Loucy (cell line): Measurements from ENCODE around the gene HSD11B1L.

Source experiments
- H2AFZ ChIP-seq: fragments of 200-600 bp; sonication (generic); 2 replicates; pipeline ENCODE4 v1.6.0; 2016; ENCODE audit warnings: antibody characterized with exemption, mild to moderate bottlenecking, low read length, moderate library complexity
- H3F3A ChIP-seq: fragments of 200-600 bp; 2 replicates; pipeline ENCODE4 v1.6.0; 2016; ENCODE audit warnings: antibody characterized with exemption, low read depth, mild to moderate bottlenecking
- H3K27me3 ChIP-seq: fragments of 200-600 bp; sonication (generic); 2 replicates; pipeline ENCODE4 v1.6.1; 2014; ENCODE audit warnings: low read length, mild to moderate bottlenecking; ENCODE audit not compliant: insufficient read depth, poor library complexity, severe bottlenecking
- H3K36me3 ChIP-seq: fragments of 200-600 bp; sonication (generic); 2 replicates; pipeline ENCODE4 v1.6.1; 2016; ENCODE audit warnings: low read length; ENCODE audit not compliant: insufficient read depth
- H3K4me1 ChIP-seq: fragments of 200-600 bp; sonication (generic); 2 replicates; pipeline ENCODE4 v1.5.1; 2014; ENCODE audit warnings: low read length, mild to moderate bottlenecking; ENCODE audit not compliant: insufficient read depth, poor library complexity, severe bottlenecking
- H3K4me2 ChIP-seq: fragments of 200-600 bp; sonication (generic); 2 replicates; pipeline ENCODE4 v1.6.0; 2014; ENCODE audit warnings: antibody characterized with exemption, low read length, low read depth, mild to moderate bottlenecking; ENCODE audit not compliant: poor library complexity, severe bottlenecking
- H3K4me3 ChIP-seq: fragments of 200-600 bp; sonication (generic); 2 replicates; pipeline ENCODE4 v1.5.1; 2014; ENCODE audit warnings: low read length, mild to moderate bottlenecking, mixed read lengths; ENCODE audit not compliant: poor library complexity, severe bottlenecking
- H3K79me2 ChIP-seq: fragments of 200-600 bp; sonication (generic); 2 replicates; pipeline ENCODE4 v1.6.1; 2014; ENCODE audit warnings: low read length; ENCODE audit not compliant: insufficient read depth
- H3K9ac ChIP-seq: fragments of 200-600 bp; sonication (generic); 2 replicates; pipeline ENCODE4 v1.6.0; 2014; ENCODE audit warnings: mild to moderate bottlenecking, low read depth, low read length, moderate library complexity; ENCODE audit not compliant: poor library complexity, severe bottlenecking
- H3K9me2 ChIP-seq: fragments of 200-600 bp; sonication (generic); replicated peaks from 2 replicates; pipeline ENCODE4 v1.6.1; 2016; ENCODE audit warnings: low read depth, low read length, mixed read lengths
- H3K9me3 ChIP-seq: fragments of 200-600 bp; sonication (generic); 2 replicates; pipeline ENCODE4 v1.6.1; 2014; ENCODE audit warnings: mild to moderate bottlenecking, antibody characterized with exemption, low read length, low read depth; ENCODE audit not compliant: insufficient read depth
- H4K20me1 ChIP-seq: fragments of 200-600 bp; sonication (generic); 2 replicates; pipeline ENCODE4 v1.6.0; 2014; ENCODE audit warnings: antibody characterized with exemption, low read length, mild to moderate bottlenecking; ENCODE audit not compliant: insufficient read depth, poor library complexity, severe bottlenecking
- EZH2phosphoT487 ChIP-seq: fragments of 200-600 bp; IDR thresholded peaks from 2 replicates; pipeline ENCODE4 v1.6.1; 2018; ENCODE audit warnings: antibody characterized with exemption, mild to moderate bottlenecking, moderate library complexity, borderline replicate concordance
- TF ChIP-seq, protein P1 (sequence below): fragments of 200-600 bp; sonication (generic); conservative IDR thresholded peaks from 2 replicates; pipeline ENCODE4 v1.5.1; 2014; ENCODE audit warnings: mild to moderate bottlenecking, antibody characterized with exemption, low read length

HSD11B1L gene

DNA sequence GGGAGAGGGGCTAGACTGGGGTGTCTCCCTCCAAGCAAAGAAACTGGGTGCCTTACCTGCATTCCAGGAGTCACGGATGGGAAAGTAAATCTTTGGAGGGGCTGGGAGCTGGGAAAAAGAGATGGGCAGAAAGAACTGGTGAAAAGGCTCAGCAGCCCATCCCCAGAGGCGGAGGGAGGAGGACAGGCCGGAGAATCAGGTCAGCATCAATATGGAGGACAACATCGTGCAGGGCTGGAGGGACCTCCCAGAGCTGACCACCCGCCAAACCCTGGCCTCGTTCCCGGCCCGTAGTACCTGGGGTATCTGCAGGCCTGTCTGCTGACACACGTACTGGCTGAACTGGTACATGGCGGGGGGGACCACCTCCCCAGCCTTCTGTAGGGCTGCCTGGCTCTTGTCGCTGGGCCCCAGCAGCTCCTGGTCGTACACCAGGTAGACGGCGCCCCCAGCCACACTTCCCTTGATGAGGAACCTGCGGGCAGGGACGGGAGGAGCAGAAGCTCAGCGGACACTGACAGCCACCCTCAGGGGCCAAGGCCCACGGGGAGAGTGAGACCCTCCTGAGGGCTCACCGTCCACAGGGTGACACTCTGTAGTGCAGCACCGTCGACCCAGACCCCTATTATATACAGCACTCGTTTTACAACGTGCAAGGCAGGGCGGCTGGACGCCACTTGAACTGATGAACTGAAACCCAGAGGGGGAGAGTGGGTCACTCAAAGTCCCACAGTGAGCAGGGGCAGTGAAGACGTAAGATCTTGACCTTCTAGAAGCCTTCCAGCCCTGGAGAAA lies 1.3 kb upstream of the HSD11B1L start:
- H3K9ac ChIP-seq, result peak overlapping the region; percentile 94
- H3K9me2 ChIP-seq, result no peaks in the 10 kb centered on the region
- TF ChIP-seq, protein P1, sequence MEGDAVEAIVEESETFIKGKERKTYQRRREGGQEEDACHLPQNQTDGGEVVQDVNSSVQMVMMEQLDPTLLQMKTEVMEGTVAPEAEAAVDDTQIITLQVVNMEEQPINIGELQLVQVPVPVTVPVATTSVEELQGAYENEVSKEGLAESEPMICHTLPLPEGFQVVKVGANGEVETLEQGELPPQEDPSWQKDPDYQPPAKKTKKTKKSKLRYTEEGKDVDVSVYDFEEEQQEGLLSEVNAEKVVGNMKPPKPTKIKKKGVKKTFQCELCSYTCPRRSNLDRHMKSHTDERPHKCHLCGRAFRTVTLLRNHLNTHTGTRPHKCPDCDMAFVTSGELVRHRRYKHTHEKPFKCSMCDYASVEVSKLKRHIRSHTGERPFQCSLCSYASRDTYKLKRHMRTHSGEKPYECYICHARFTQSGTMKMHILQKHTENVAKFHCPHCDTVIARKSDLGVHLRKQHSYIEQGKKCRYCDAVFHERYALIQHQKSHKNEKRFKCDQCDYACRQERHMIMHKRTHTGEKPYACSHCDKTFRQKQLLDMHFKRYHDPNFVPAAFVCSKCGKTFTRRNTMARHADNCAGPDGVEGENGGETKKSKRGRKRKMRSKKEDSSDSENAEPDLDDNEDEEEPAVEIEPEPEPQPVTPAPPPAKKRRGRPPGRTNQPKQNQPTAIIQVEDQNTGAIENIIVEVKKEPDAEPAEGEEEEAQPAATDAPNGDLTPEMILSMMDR, result no peak
- TF ChIP-seq EZH2phosphoT487, result no peak
- no peaks in the 10 kb centered on the region for H3F3A ChIP-seq
- H3K79me2 ChIP-seq, result peaks cover 7% of the 10 kb centered on the region; the same call in 1 of the 2 replicates
- no peaks in the 10 kb centered on the region for H3K4me1 ChIP-seq
- no peaks in the 10 kb centered on the region for H3K36me3 ChIP-seq
- H2AFZ ChIP-seq, result peak overlapping the region; percentile 97
- H3K4me3 ChIP-seq, result peak overlapping the region; percentile 100
- H4K20me1 ChIP-seq, result no peaks in the 10 kb centered on the region
- H3K4me2 ChIP-seq, result peak overlapping the region; percentile 94
- H3K9me3 ChIP-seq, result no peaks in the 10 kb centered on the region
- no peaks in the 10 kb centered on the region for H3K27me3 ChIP-seq

DNA sequence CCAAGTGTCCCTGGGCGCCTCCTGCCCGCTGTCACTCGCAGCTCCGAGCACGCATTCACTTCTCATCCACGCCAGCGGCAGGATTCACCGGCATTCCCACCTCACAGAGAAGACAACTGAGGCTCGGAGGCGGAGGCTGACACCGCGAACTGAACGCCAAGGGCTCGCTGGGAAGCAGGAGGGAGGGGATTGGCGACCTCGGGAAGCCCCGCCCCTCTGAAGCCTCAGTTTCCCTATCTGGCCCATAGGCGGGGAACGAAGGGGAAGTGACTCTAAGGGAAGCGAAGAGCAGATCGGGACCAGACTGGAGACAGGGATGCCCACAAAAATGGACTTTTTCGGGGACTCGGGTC lies 767 bp upstream of the HSD11B1L start:
- Histone ChIP-seq H3K4me3 (peak overlapping the region; percentile 100), H4K20me1 (no peaks in the 10 kb centered on the region), H3F3A (no peaks in the 10 kb centered on the region), H3K4me1 (no peaks in the 10 kb centered on the region), H3K27me3 (no peaks in the 10 kb centered on the region), H3K4me2 (peak overlapping the region; percentile 94), H3K36me3 (no peaks in the 10 kb centered on the region), H3K9me2 (no peaks in the 10 kb centered on the region), H3K79me2 (peaks cover 7% of the 10 kb centered on the region; the same call in 1 of the 2 replicates), H3K9me3 (no peaks in the 10 kb centered on the region), H2AFZ (peak overlapping the region; percentile 97), H3K9ac (peak overlapping the region; percentile 94)
- TF ChIP-seq EZH2phosphoT487, result no peak
- TF ChIP-seq, protein P1, result no peak

DNA sequence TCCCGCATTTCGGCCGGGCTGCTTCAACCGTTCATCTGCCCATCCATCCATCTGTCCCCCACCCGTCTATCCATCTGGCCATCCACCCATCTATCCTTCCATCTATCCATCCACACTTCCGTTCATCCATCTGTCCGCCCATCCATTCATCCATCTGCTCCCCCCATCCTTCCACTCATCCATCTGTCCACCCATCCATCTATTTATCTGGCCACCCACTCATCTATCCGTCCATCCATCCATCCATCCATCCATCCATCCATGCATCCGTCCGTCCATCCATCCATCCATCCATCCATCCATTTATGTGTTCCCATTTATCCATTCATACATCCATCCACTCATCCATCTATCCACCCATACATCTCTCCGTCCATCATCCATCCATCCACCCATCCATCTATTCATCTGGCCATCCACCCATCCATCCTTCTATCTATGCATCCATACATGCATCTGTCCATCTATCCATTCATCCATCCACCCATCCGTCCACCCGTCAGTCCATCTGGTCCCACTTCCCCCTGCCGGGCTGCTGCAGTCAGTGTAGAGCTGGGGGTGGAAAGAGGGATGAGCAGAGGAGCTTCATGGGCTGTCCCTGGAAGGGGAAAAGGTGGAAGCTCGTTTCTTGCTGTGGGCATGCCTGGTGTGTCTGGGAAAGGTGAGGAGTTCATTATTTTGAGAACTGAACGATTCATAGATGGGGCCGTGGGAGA lies 722 bp downstream of the HSD11B1L start:
- peaks cover 6% of the 10 kb centered on the region for H3K4me1 ChIP-seq
- H3K9me2 ChIP-seq, result no peaks in the 10 kb centered on the region
- no peak overlapping the region for H2AFZ ChIP-seq
- no peaks in the 10 kb centered on the region for H3K27me3 ChIP-seq
- no peaks in the 10 kb centered on the region for H4K20me1 ChIP-seq
- H3K4me2 ChIP-seq, result peak overlapping the region; percentile 59
- H3F3A ChIP-seq, result no peaks in the 10 kb centered on the region
- no peaks in the 10 kb centered on the region for H3K36me3 ChIP-seq
- no peaks in the 10 kb centered on the region for H3K9me3 ChIP-seq
- TF ChIP-seq, protein P1, result no peak
- peaks cover 7% of the 10 kb centered on the region; the same call in 1 of the 2 replicates for H3K79me2 ChIP-seq
- peak overlapping the region; percentile 100 for H3K4me3 ChIP-seq
- H3K9ac ChIP-seq, result no peak overlapping the region
